Right atrium auricular region (tissue), 2 donors: Measurements from ENCODE around the gene ERO1A. TPM values are rescaled to one million over a fixed set of nuclear protein-coding genes. Genes with fewer than 3 reads are reported as not detected.

Experiments
- DNase-seq: peaks from one replicate; pipeline ENCODE4 v3.0.0-alpha.2; 2019; ENCODE audit warnings: low spot score
- H3K27ac ChIP-seq, 2 donors: fragments of 200-600 bp; sonication (generic); 1 replicate in 1 of 2; 2 replicates in 1 of 2; pipeline ENCODE4 v1.5.1; 2016 to 2019
- H3K27me3 ChIP-seq, 2 donors: fragments of 200-600 bp; sonication (generic); one replicate each; pipeline versions ENCODE4 v1.5.1 to v1.6.0; 2017 to 2019
- H3K36me3 ChIP-seq: fragments of 200-600 bp; sonication (generic); one replicate; pipeline ENCODE4 v1.5.1; 2016
- H3K4me1 ChIP-seq, 2 donors: fragments of 200-600 bp; sonication (generic); one replicate each; pipeline versions ENCODE4 v1.5.1 to v1.6.0; 2017 to 2019
- H3K4me3 ChIP-seq, 2 donors: fragments of 200-600 bp; sonication (generic); 1 replicate in 1 of 2; 2 replicates in 1 of 2; pipeline ENCODE4 v1.5.1; 2017 to 2019; ENCODE audit warnings: mild to moderate bottlenecking in 1 of 2, moderate library complexity in 1 of 2
- H3K9me3 ChIP-seq, 2 donors: fragments of 200-600 bp; sonication (generic); one replicate each; pipeline ENCODE4 v1.5.1; 2019
- total RNA-seq, 2 donors: library from RNA; depleted of rRNA; stranded (reverse); fragments of >200 nt; gene quantifications; one replicate each; pipeline ENCODE4 v1.1.0, GENCODE V29; 2016
- TF ChIP-seq, protein P1 (sequence below), 2 donors: fragments of 200-600 bp; sonication (generic); IDR thresholded peaks; one replicate each; pipeline ENCODE4 v1.5.1; 2019; ENCODE audit warnings: antibody characterized with exemption in 2 of 2

ERO1A gene
- total RNA-seq, 2 donors from 2014 or later = 11.3 to 12.2 TPM

DNA sequence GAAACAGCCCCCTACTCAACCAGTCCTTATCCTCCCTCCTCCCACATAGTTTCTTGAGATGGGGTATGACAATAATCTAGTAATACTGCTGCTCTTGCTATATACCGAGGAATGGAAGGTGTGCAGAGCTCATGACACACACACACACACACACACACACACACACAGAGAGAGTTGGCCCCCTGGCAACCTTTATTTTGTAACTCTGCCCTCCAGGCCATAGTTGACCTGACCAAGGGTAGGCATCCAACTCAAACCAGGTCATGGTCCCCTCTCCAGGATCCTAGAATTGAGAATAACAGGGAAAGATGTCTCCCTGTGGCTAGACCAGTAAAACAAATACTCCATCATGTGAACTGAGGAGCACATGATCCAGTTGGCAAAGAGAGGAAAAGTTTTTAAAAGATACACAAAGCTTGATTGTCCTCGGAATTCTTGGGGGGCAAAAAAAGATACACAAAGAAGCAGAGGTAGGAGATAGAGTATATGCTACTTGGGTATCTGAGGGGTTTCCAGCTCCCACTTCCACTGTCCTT is 11.3 kb downstream of the ERO1A start:
- TF ChIP-seq, protein P1, sequence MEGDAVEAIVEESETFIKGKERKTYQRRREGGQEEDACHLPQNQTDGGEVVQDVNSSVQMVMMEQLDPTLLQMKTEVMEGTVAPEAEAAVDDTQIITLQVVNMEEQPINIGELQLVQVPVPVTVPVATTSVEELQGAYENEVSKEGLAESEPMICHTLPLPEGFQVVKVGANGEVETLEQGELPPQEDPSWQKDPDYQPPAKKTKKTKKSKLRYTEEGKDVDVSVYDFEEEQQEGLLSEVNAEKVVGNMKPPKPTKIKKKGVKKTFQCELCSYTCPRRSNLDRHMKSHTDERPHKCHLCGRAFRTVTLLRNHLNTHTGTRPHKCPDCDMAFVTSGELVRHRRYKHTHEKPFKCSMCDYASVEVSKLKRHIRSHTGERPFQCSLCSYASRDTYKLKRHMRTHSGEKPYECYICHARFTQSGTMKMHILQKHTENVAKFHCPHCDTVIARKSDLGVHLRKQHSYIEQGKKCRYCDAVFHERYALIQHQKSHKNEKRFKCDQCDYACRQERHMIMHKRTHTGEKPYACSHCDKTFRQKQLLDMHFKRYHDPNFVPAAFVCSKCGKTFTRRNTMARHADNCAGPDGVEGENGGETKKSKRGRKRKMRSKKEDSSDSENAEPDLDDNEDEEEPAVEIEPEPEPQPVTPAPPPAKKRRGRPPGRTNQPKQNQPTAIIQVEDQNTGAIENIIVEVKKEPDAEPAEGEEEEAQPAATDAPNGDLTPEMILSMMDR (IDR thresholded peaks at IDR 0.05) = no peak
- peaks cover 14% of the 10 kb centered on the region for H3K36me3 ChIP-seq
- no peak for DNase-seq
- no peak overlapping the region for H3K4me3 ChIP-seq
- no peaks in the 10 kb centered on the region for H3K9me3 ChIP-seq
- no peak overlapping the region for H3K27ac ChIP-seq
- peaks cover 0 to 15% of the 10 kb centered on the region in 2 donors for H3K4me1 ChIP-seq
- H3K27me3 ChIP-seq = no peaks in the 10 kb centered on the region

DNA sequence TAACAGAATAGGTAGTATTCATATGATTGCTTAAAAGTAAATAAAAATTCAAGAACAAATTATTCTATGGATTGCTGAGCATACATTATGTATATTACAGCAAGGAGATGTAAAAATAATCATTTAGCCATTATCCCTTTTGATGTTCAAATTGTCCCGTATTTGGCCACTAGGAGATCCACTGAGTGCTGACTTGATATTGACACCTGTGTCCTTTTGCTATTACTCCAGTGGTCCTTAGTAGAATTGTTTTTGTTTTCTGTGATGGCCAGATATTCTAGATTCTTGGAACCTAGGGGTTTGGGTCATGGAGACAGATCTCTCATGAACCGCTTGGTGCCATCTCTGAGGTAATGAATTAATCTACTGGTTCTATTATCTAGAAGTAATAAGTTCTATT is 16.8 kb downstream of the ERO1A start:
- no peaks in the 10 kb centered on the region for H3K27me3 ChIP-seq
- no peak overlapping the region for H3K27ac ChIP-seq
- H3K9me3 ChIP-seq = no peaks in the 10 kb centered on the region
- no peaks in the 10 kb centered on the region for H3K4me1 ChIP-seq
- H3K36me3 ChIP-seq = peaks cover 33% of the 10 kb centered on the region
- TF ChIP-seq, protein P1 (IDR thresholded peaks at IDR 0.05) = no peak
- DNase-seq = no peak
- no peak overlapping the region for H3K4me3 ChIP-seq

DNA sequence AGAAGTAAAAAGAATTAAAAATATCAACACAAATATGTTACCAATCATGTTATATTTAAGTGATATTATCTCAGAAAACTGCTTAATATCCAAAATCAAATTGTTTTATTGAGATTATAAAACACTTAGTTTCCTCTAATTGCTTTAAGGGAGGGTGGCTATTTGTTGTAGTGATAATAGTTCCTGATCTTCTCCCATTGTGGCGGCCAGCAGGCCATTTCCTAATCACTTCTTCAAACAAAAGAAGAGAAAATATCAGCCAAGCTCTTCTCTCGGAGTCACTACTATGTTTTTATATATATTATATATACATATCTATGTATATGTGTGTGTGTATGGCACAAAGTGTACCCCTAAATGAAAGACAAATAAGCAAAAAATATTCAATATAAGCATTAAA is 31.5 kb downstream of the ERO1A start:
- H3K27me3 ChIP-seq = no peaks in the 10 kb centered on the region
- no peaks in the 10 kb centered on the region for H3K36me3 ChIP-seq
- DNase-seq = no peak
- H3K27ac ChIP-seq = no peak overlapping the region
- H3K9me3 ChIP-seq = no peaks in the 10 kb centered on the region
- H3K4me3 ChIP-seq = no peak overlapping the region
- TF ChIP-seq, protein P1 (IDR thresholded peaks at IDR 0.05) = no peak
- H3K4me1 ChIP-seq = no peaks in the 10 kb centered on the region

DNA sequence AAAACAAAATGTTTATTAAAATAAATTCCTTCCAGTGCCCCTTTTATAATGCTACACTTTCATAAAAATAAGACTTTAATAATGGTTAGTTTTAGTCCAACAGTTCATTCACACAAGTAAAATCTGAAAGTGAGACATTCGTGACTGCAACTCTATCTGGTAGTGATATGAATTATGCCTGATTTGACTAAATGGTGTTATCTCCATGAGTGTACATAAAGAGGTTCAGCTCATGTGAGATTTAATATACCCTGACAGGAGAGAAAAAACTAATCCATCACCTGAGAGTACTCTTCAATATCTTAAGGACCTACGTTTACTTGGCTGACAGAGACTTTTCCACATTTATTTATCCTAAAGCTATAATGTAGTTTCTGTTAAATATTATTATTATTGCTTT is 34.0 kb downstream of the ERO1A start:
- DNase-seq = no peak
- no peak overlapping the region for H3K27ac ChIP-seq
- H3K4me1 ChIP-seq = no peaks in the 10 kb centered on the region
- no peaks in the 10 kb centered on the region for H3K9me3 ChIP-seq
- H3K27me3 ChIP-seq = no peaks in the 10 kb centered on the region
- no peak overlapping the region for H3K4me3 ChIP-seq
- H3K36me3 ChIP-seq = no peaks in the 10 kb centered on the region
- TF ChIP-seq, protein P1 (IDR thresholded peaks at IDR 0.05) = no peak

DNA sequence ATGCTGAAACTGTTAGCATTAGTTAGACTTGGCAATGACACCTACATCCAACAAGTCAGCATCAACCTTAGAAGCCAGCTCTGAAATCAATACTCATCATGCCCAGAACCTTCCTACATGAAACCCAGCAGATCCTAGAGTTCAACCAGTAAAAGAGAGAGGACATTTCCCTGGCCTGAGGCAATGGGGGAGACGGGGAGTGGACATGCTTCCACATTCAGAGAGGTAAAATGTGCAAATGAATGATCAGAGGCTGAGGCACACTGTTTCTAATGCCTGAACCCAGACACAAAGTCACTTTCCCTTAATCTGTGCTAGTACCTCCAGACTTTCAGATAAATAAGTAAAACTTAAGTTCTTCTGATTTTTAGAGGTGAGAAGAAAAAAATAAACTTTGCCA is 34.5 kb downstream of the ERO1A start:
- DNase-seq = no peak
- no peaks in the 10 kb centered on the region for H3K36me3 ChIP-seq

More for the DNA sequence above, 34.5 kb downstream of the ERO1A start:
- no peaks in the 10 kb centered on the region for H3K27me3 ChIP-seq
- H3K4me3 ChIP-seq = no peak overlapping the region
- no peak overlapping the region for H3K27ac ChIP-seq
- TF ChIP-seq, protein P1 (IDR thresholded peaks at IDR 0.05) = no peak
- no peaks in the 10 kb centered on the region for H3K4me1 ChIP-seq
- no peaks in the 10 kb centered on the region for H3K9me3 ChIP-seq
